Fibroblast of villous mesenchyme (primary cell): Measurements from ENCODE around the gene IQGAP2. TPM values are rescaled to one million over a fixed set of nuclear protein-coding genes. Genes with fewer than 3 reads are reported as not detected.
"Not testable (repeated sequence)": the region's sequence is repeated elsewhere in the genome, so short reads cannot be mapped to it uniquely, and the experiment has no call there.

ENCODE experiments used
- DNase-seq: peaks from one replicate; pipeline ENCODE4 v3.0.0-alpha.2; 2010; ENCODE audit warnings: low read depth
- H3K4me3 ChIP-seq: 2 replicates; pipeline ENCODE4 v1.5.1; 2011; ENCODE audit warnings: low read depth, mild to moderate bottlenecking, low read length
- total RNA-seq: library from RNA; depleted of rRNA; stranded (reverse); fragments of >200 nt; gene quantifications from 2 replicates; pipeline ENCODE4 v1.2.3, GENCODE V29; 2012
- TF ChIP-seq, protein P1 (sequence below): IDR thresholded peaks from 2 replicates; pipeline ENCODE4 v1.5.1; 2012; ENCODE audit warnings: low read depth, mild to moderate bottlenecking, low read length; ENCODE audit not compliant: insufficient read depth

IQGAP2 gene
- total RNA-seq, 1 donor, result 2.6 TPM

DNA sequence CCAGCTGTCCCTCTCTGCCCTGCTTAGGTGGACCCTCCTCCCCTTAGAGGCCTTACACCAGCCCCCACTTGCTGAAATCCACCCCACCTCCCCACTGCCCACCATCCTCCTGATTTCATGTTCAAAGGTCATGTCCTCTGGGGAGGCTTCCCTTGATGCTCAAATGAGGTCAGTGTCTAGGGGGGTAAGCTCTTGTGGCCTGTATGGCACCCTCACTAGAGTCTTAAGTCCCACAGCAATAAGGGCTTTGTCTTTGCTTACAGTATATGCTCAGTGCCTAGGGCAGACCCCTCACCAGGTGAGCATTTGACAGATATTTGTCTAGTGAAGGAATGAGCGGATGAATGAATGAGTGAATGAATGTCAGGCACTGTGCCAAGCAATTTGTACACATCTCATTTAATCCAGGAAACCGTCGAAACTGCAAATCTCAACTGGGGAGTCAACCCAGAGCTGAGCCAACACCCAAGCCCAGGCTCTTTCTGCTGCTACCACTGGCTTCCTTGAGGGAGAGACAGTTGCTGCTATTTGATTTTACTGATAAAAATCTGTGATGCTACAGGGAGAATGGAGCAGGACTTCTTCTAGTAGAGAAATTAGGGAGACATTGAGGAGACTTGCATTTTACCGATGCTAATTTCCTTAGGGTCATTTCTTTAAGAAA lies 101.9 kb downstream of the IQGAP2 start:
- TF ChIP-seq, protein P1, sequence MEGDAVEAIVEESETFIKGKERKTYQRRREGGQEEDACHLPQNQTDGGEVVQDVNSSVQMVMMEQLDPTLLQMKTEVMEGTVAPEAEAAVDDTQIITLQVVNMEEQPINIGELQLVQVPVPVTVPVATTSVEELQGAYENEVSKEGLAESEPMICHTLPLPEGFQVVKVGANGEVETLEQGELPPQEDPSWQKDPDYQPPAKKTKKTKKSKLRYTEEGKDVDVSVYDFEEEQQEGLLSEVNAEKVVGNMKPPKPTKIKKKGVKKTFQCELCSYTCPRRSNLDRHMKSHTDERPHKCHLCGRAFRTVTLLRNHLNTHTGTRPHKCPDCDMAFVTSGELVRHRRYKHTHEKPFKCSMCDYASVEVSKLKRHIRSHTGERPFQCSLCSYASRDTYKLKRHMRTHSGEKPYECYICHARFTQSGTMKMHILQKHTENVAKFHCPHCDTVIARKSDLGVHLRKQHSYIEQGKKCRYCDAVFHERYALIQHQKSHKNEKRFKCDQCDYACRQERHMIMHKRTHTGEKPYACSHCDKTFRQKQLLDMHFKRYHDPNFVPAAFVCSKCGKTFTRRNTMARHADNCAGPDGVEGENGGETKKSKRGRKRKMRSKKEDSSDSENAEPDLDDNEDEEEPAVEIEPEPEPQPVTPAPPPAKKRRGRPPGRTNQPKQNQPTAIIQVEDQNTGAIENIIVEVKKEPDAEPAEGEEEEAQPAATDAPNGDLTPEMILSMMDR, result no peak
- no peak for DNase-seq
- H3K4me3 ChIP-seq, result no peak overlapping the region

GRCh38 chr5:76513476-76513875 lies 110.4 kb downstream of the IQGAP2 start:
- DNase-seq, result no peak
- TF ChIP-seq, protein P1, result no peak
- no peak overlapping the region for H3K4me3 ChIP-seq

DNA sequence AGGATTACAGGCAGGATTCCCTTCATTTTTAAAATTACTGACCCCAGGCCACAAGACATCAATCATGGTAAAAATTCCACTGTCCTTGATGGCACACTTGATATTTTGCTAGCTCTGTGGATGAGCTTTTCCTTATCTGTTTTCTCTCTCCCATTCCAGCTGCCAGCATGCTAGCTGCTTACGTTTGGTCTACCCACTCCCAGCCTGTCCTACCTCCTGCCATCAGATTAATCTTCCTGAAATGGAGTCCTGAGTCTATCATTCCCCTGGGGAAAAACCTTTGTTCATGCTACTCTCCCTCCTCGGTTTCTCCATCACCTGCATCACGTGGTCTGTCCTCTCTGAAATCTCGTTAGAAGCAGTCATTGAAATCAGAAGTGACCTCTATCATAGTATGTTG lies 111.2 kb downstream of the IQGAP2 start:
- no peak overlapping the region for H3K4me3 ChIP-seq
- TF ChIP-seq, protein P1, result no peak
- DNase-seq, result no peak

DNA sequence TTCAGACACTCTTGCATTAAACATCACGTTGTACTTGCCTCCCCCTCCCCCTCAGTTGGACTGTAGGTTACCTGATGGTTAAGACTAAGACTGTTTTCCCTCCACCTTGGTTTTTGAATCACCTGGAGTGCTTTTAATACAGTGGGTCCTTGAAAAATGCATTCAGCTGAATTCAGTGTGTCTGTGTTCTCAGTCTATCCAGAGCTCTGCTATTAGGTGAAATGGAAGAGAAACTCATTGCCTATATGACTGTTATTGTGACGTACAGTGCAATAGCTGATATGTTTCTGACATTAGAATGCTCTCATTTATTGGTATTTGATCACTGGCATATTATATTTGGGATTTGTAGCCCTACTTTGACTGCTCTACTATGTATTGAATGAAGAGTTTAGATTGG lies 111.6 kb downstream of the IQGAP2 start:
- TF ChIP-seq, protein P1, result no peak
- no peak overlapping the region for H3K4me3 ChIP-seq
- DNase-seq, result no peak

DNA sequence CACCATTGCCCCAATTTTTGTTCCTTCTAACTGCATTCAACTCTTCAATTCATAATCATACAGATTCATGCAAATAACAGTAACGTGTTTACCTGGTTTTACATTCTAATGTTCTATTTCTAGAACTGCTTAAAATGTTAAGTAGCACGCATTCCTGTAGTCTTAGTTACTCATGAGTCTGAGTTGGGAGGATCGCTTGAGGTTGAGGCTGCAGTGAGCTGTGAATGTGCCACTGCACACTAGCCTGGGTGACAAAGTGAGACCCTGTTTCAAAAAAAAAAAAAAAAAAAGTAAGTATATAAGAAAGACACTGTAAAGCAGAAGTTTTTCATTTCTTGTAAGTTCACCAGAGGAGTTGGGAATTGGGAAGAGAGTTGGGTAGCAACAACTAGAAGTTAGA lies 114.2 kb downstream of the IQGAP2 start:
- TF ChIP-seq, protein P1, result no peak
- no peak overlapping the region for H3K4me3 ChIP-seq
- DNase-seq, result no peak

DNA sequence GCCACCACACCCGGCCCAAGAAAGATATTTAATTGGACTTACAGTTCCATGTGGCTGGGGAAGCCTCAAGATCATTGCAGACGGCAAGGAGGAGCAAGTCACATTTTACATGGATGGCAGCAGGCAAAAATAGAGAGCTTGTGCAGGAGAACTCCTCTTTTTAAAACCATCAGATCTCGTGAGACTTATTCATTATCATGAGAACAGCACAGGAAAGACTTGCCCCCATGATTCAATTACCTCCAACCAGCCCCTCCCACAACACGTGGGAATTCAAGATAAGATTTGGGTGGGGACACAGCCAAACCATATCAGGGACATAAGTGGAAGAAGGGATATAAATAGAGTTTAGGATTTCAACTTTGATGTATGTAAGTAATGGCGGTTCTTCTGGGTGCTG lies 115.2 kb downstream of the IQGAP2 start:
- not testable (repeated sequence) for H3K4me3 ChIP-seq, DNase-seq

GRCh38 chr5:76521240-76521758 lies 118.2 kb downstream of the IQGAP2 start:
- peak; percentile 6 for DNase-seq
- no peak overlapping the region for H3K4me3 ChIP-seq
- TF ChIP-seq, protein P1, result no peak
